ENCODE data around the gene RAB5IF.

- TF ChIP-seq, protein P1, sequence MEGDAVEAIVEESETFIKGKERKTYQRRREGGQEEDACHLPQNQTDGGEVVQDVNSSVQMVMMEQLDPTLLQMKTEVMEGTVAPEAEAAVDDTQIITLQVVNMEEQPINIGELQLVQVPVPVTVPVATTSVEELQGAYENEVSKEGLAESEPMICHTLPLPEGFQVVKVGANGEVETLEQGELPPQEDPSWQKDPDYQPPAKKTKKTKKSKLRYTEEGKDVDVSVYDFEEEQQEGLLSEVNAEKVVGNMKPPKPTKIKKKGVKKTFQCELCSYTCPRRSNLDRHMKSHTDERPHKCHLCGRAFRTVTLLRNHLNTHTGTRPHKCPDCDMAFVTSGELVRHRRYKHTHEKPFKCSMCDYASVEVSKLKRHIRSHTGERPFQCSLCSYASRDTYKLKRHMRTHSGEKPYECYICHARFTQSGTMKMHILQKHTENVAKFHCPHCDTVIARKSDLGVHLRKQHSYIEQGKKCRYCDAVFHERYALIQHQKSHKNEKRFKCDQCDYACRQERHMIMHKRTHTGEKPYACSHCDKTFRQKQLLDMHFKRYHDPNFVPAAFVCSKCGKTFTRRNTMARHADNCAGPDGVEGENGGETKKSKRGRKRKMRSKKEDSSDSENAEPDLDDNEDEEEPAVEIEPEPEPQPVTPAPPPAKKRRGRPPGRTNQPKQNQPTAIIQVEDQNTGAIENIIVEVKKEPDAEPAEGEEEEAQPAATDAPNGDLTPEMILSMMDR (IDR thresholded peaks at IDR 0.05) = no peak
- TF ChIP-seq POLR2A (IDR thresholded peaks at IDR 0.05) = no peak
Observed at GRCh38 chr20:36582821-36583220, 22.8 kb upstream of the RAB5IF start.
